OCI-LY3 (cell line): ENCODE results near the gene OSER1.

Experiments used
- EZH2phosphoT487 ChIP-seq: fragments of 200-600 bp; shearing (Covaris generic); IDR thresholded peaks from 2 replicates; pipeline ENCODE4 v1.6.1; 2018; ENCODE audit warnings: antibody characterized with exemption, mixed run types, low read depth
- TF ChIP-seq, protein P1 (sequence below): fragments of 200-600, 300-600 bp; sonication (generic); IDR thresholded peaks from 2 replicates; pipeline ENCODE4 v1.5.1; 2014; ENCODE audit warnings: antibody characterized with exemption, low read length, low read depth

DNA sequence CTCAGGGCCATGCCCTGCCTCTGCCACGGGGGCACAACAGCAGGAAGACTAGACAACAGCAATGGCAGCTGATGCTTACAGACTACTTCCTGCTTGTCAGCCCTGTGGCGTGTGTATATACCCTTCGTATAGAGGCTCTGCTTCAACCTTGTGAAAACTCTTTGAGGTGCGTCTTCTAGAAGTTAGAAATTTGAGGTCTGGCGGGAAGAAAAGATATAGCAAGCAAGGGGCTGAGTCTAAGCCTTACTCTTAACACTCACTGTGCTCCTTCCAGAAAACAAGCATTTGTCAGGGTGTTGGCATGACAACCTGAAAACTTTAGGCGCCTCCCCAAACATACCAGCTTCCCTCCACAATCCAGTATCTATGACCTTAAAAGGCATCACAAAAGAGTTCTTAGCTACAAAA lies 56.9 kb downstream of the OSER1 start:
- TF ChIP-seq, protein P1, sequence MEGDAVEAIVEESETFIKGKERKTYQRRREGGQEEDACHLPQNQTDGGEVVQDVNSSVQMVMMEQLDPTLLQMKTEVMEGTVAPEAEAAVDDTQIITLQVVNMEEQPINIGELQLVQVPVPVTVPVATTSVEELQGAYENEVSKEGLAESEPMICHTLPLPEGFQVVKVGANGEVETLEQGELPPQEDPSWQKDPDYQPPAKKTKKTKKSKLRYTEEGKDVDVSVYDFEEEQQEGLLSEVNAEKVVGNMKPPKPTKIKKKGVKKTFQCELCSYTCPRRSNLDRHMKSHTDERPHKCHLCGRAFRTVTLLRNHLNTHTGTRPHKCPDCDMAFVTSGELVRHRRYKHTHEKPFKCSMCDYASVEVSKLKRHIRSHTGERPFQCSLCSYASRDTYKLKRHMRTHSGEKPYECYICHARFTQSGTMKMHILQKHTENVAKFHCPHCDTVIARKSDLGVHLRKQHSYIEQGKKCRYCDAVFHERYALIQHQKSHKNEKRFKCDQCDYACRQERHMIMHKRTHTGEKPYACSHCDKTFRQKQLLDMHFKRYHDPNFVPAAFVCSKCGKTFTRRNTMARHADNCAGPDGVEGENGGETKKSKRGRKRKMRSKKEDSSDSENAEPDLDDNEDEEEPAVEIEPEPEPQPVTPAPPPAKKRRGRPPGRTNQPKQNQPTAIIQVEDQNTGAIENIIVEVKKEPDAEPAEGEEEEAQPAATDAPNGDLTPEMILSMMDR, result no peak
- no peak for TF ChIP-seq EZH2phosphoT487
